ENCODE results near the gene KPNA6.

DNA sequence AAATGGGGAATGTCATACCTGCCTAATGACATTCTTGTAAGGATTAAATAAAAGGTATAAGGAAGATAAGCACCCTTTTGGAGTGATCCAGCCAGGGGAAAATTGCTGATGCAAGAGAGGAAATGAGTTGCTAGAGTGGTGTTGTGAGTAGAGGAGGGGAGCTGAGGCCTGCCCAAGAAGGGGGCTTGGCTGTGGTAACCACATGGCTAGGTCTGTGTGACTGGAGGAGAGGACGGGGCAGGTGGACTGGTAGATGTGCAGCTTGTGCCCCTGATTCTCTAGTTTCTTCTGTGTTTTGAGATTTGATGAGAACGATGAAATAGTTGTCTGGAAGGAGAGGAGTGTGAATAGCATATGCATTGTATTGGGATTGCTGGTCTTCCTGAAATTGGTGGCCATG lies 78.2 kb downstream of the KPNA6 start:
- TF ChIP-seq POLR2AphosphoS5 (IDR thresholded peaks at IDR 0.05; ENCODE audit: borderline replicate concordance, low read depth, low read length) (no peak), EZH2 (IDR thresholded peaks at IDR 0.05) (no peak), FOXP2 (optimal IDR thresholded peaks at IDR 0.05; ENCODE audit: control extremely low read depth, extremely low read length, insufficient read depth) (no peak)

All from SK-N-MC (cell line).